ENCODE measurements around the gene OTOP2. TPM values are rescaled to one million over a fixed set of nuclear protein-coding genes. Genes with fewer than 3 reads are reported as not detected.

The OTOP2 gene
- polyA plus RNA-seq, 1 experiment = not detected

GRCh38 chr17:74971069-74971841 lies 47.2 kb downstream of the OTOP2 start:
- no peak for TF ChIP-seq CTCF (IDR thresholded peaks at IDR 0.05; ENCODE audit: low read depth, low read length)
- Histone ChIP-seq H3K9me3 (ENCODE audit: control insufficient read depth, insufficient read depth, low read length) (no peaks in the 10 kb centered on the region; the same call in 1 of the 2 replicates), H3K4me3 (ENCODE audit: low read depth, low read length) (no peak overlapping the region), H3K27me3 (ENCODE audit: control insufficient read depth, insufficient read depth, low read length) (peaks cover 38% of the 10 kb centered on the region), H3K27ac (ENCODE audit: low read depth, low read length) (no peak overlapping the region)
- CTCF ChIA-PET = interaction anchor here (0.6 to 5.5 kb wide), 3 partner anchors 10 to 427 kb away, joined by 5 to 62 read pairs (median 8); partner anchors contain the start of gene MRPL58
- no peak for DNase-seq (ENCODE audit: low read depth, low spot score)
- POLR2A ChIA-PET = interaction anchor here (1.5 kb wide), 1 partner anchor 41 kb away, joined by 3 read pairs; the partner anchor contains the start of gene MRPL58

GRCh38 chr17:74971842-74972106 lies 47.7 kb downstream of the OTOP2 start:
- H3K4me3 ChIP-seq (ENCODE audit: low read depth, low read length) = no peak overlapping the region; the same call in 1 of the 2 replicates
- ChIA-PET POLR2A (interaction anchor here (1.5 kb wide), 1 partner anchor 41 kb away, joined by 3 read pairs; the partner anchor contains the start of gene MRPL58), CTCF (interaction anchor here (0.6 to 5.5 kb wide), 3 partner anchors 10 to 427 kb away, joined by 5 to 62 read pairs (median 8); partner anchors contain the start of gene MRPL58)
- H3K27ac ChIP-seq (ENCODE audit: low read depth, low read length) = no peak overlapping the region
- no peak for DNase-seq (ENCODE audit: low read depth, low spot score)
- H3K9me3 ChIP-seq (ENCODE audit: control insufficient read depth, insufficient read depth, low read length) = no peaks in the 10 kb centered on the region; the same call in 1 of the 2 replicates
- H3K27me3 ChIP-seq (ENCODE audit: control insufficient read depth, insufficient read depth, low read length) = peaks cover 38% of the 10 kb centered on the region
- TF ChIP-seq CTCF (IDR thresholded peaks at IDR 0.05; ENCODE audit: low read depth, low read length) = no peak

GRCh38 chr17:74972107-74972972 lies 48.3 kb downstream of the OTOP2 start, which contains the start of gene HID1:
Gene HID1 (minus strand): TSS chr17:74972759. CDS start chr17:74972656, 103 bp downstream.
- H3K4me3 ChIP-seq (ENCODE audit: low read depth, low read length) = peak within 1 kb of the TSS; percentile 55
- POLR2A ChIA-PET = interaction anchor here (1.5 kb wide), 1 partner anchor 40 kb away, joined by 3 read pairs; the partner anchor contains the start of gene MRPL58
- no peaks in the 10 kb centered on the region; the same call in 1 of the 2 replicates for H3K9me3 ChIP-seq (ENCODE audit: control insufficient read depth, insufficient read depth, low read length)
- H3K27ac ChIP-seq (ENCODE audit: low read depth, low read length) = no peak within 1 kb of the TSS
- CTCF ChIA-PET = interaction anchor here (0.6 to 5.5 kb wide), 4 partner anchors 11 to 426 kb away, joined by 5 to 62 read pairs (median 8); partner anchors contain the start of gene MRPL58
- H3K27me3 ChIP-seq (ENCODE audit: control insufficient read depth, insufficient read depth, low read length) = peaks cover 38% of the 10 kb centered on the region
- no peak for DNase-seq (ENCODE audit: low read depth, low spot score)
- TF ChIP-seq CTCF (IDR thresholded peaks at IDR 0.05; ENCODE audit: low read depth, low read length) = no peak

GRCh38 chr17:74972973-74973328 lies 48.9 kb downstream of the OTOP2 start:
- no peak for TF ChIP-seq CTCF (IDR thresholded peaks at IDR 0.05; ENCODE audit: low read depth, low read length)
- H3K4me3 ChIP-seq (ENCODE audit: low read depth, low read length) = peak overlapping the region; percentile 55; the same call in 1 of the 2 replicates
- ChIA-PET POLR2A (interaction anchor here (1.5 kb wide), 1 partner anchor 40 kb away, joined by 3 read pairs; the partner anchor contains the start of gene MRPL58), CTCF (interaction anchor here (2.1 to 5.5 kb wide), 2 partner anchors 11 to 15 kb away, joined by 9 to 62 read pairs; no protein-coding TSS in a partner anchor)
- no peaks in the 10 kb centered on the region; the same call in 1 of the 2 replicates for H3K9me3 ChIP-seq (ENCODE audit: control insufficient read depth, insufficient read depth, low read length)
- no peak overlapping the region for H3K27ac ChIP-seq (ENCODE audit: low read depth, low read length)
- no peak for DNase-seq (ENCODE audit: low read depth, low spot score)
- H3K27me3 ChIP-seq (ENCODE audit: control insufficient read depth, insufficient read depth, low read length) = peaks cover 37% of the 10 kb centered on the region
